Measurements from ENCODE around the gene SLC40A1. TPM values are rescaled to one million over a fixed set of nuclear protein-coding genes. Genes with fewer than 3 reads are reported as not detected.

The SLC40A1 gene
- total and polyA plus RNA-seq, 4 donors: 48.8 to 170 (median 103) TPM

DNA sequence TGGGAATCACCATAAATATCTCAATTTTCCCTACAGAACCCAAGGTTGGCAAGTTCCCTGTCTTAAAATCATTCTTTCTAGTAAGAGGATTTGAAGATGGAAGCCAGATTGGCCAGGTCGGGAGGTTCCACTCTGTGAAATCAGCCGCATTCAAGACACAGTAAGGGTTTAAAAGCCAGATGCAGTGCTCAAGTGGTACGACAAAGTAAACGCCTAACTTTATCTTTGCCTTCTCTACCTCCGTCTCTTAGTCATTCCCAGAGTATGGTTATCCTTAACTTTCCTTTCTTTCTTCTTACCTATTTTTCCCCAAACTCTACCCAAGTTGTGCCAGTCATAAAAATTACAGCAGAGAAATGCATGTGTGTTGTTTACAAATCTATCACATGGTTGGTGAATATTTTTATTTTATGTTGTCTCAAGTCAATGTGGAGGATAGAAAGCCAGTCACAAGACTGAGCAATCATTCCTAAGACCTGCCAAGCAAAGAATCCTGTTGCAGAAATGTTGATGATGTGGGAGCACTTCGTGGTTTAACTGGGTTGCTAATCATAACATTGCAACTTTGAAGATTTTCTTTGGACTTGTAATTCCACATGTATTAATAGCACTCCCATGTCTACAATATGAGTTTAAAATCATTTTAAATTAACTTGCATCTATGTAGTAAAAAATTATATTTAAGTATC lies 62.6 kb downstream of the SLC40A1 start:
- Histone ChIP-seq H3K4me1 (ENCODE audit: control insufficient read depth in 1 of 2, insufficient read depth in 2 of 2, low read length in 2 of 2) (peaks cover 4 to 6% of the 10 kb centered on the region in 2 donors), H3K27me3 (ENCODE audit: control insufficient read depth in 1 of 2, insufficient read depth in 2 of 2, low read length in 1 of 2) (no peaks in the 10 kb centered on the region), H3K27ac (ENCODE audit: low read depth in 1 of 2, low read length in 2 of 2) (no peak overlapping the region), H3K4me3 (ENCODE audit: low read length in 2 of 2) (no peak overlapping the region), H3K36me3 (ENCODE audit: control insufficient read depth in 1 of 2, insufficient read depth in 2 of 2, low read length in 1 of 2) (no peaks in the 10 kb centered on the region), H3K9me3 (ENCODE audit: control insufficient read depth, low read length) (no peaks in the 10 kb centered on the region)
- ATAC-seq (ENCODE audit: low FRiP score) (no peak), DNase-seq (no peak)
- 79 to 81% methylated on average over 6 of the region's 6 CpGs for WGBS, 2 donors
- intact Hi-C loops (cut with DNase I): no loop called here

DNA sequence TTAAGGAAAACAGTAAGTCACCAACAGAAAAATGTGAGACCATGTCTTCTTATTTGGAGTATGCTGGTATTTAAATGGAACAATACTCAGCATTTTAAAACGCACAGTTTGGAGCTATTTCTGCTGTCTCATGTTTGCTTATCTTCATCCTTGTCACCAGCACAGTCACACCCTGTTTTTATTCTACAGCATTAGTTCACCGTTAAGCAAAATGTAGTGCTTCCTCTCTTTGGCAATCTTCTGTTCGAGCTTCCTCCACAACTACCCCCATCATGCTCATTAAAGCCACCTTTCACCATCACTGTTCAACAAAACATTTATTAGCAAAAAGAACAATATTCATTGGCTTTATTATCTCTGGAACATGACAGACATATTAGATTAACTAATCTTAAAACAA lies 64.0 kb downstream of the SLC40A1 start:
- 23 to 30% methylated on average over 3 of the region's 3 CpGs for WGBS, 2 donors
- peaks cover 2% of the 10 kb centered on the region in 2 donors for H3K4me1 ChIP-seq (ENCODE audit: control insufficient read depth in 1 of 2, insufficient read depth in 2 of 2, low read length in 2 of 2)
- H3K36me3 ChIP-seq (ENCODE audit: control insufficient read depth in 1 of 2, insufficient read depth in 2 of 2, low read length in 1 of 2): no peaks in the 10 kb centered on the region
- intact Hi-C loops (cut with DNase I): no loop called here
- H3K27me3 ChIP-seq (ENCODE audit: control insufficient read depth in 1 of 2, insufficient read depth in 2 of 2, low read length in 1 of 2): no peaks in the 10 kb centered on the region
- no peaks in the 10 kb centered on the region for H3K9me3 ChIP-seq (ENCODE audit: control insufficient read depth, low read length)
- no peak overlapping the region for H3K27ac ChIP-seq (ENCODE audit: low read depth in 1 of 2, low read length in 2 of 2)
- DNase-seq: no peak
- H3K4me3 ChIP-seq (ENCODE audit: low read length in 2 of 2): no peak overlapping the region
- no peak for ATAC-seq (ENCODE audit: low FRiP score)

DNA sequence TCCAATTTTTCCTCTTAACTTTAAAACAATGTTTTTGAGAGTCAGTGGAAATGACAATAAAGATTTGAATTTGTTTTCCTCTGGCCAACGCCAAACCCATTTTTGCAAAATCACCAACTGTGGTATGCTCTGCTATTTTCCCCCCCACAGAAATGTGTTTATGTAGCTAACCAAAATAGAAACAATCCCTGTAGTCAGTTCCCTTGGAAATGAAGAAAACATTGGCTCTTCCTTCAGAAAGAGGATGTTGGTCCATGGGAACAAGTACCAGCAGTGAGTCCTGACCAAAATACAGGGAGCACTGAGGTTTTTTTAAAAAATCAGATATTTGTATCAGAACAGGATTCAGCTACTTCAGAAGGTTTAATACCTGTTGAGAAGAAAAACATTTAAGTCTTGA lies 65.3 kb downstream of the SLC40A1 start:
- Histone ChIP-seq H3K9me3 (ENCODE audit: control insufficient read depth, low read length) (no peaks in the 10 kb centered on the region), H3K4me1 (ENCODE audit: control insufficient read depth in 1 of 2, insufficient read depth in 2 of 2, low read length in 2 of 2) (peaks cover 2% of the 10 kb centered on the region in 2 donors), H3K27ac (ENCODE audit: low read depth in 1 of 2, low read length in 2 of 2) (no peak overlapping the region), H3K36me3 (ENCODE audit: control insufficient read depth in 1 of 2, insufficient read depth in 2 of 2, low read length in 1 of 2) (no peaks in the 10 kb centered on the region), H3K27me3 (ENCODE audit: control insufficient read depth in 1 of 2, insufficient read depth in 2 of 2, low read length in 1 of 2) (no peaks in the 10 kb centered on the region), H3K4me3 (ENCODE audit: low read length in 2 of 2) (no peak overlapping the region)
- 1 to 3% methylated on average over 1 of the region's 1 CpG for WGBS, 2 donors
- ATAC-seq (ENCODE audit: low FRiP score) (peak; percentile 75), DNase-seq (no peak)
- intact Hi-C loops (cut with DNase I): no loop called here

GRCh38 chr2:189514104-189514503 lies 66.5 kb downstream of the SLC40A1 start:
- Histone ChIP-seq H3K36me3 (ENCODE audit: control insufficient read depth in 1 of 2, insufficient read depth in 2 of 2, low read length in 1 of 2) (no peaks in the 10 kb centered on the region), H3K27ac (ENCODE audit: low read depth in 1 of 2, low read length in 2 of 2) (no peak overlapping the region), H3K27me3 (ENCODE audit: control insufficient read depth in 1 of 2, insufficient read depth in 2 of 2, low read length in 1 of 2) (no peaks in the 10 kb centered on the region), H3K4me3 (ENCODE audit: low read length in 2 of 2) (no peak overlapping the region), H3K9me3 (ENCODE audit: control insufficient read depth, low read length) (no peaks in the 10 kb centered on the region), H3K4me1 (ENCODE audit: control insufficient read depth in 1 of 2, insufficient read depth in 2 of 2, low read length in 2 of 2) (peaks cover 2% of the 10 kb centered on the region in 2 donors)
- intact Hi-C loops (cut with DNase I): no loop called here
- 92 to 96% methylated on average over 3 of the region's 3 CpGs for WGBS, 2 donors
- DNase-seq: no peak
- peak; percentile 45 for ATAC-seq (ENCODE audit: low FRiP score)

DNA sequence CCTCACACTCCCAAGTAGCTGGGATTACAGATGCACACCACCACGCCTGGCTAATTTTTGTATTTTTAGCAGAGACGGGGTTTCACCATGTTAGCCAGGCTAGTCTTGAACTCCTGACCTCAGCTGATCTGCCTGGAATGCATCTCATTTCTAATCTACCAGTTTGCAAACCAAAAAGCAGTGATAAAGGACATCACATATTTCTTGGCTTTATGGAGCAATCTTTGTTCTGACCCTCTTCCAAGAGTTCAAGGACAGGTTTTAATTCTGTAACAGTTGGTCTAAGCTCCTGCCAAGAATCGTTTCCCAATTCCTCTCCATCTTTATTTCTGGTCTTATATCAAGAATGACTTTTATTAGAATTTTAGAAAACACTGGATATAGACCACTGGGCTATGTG lies 67.7 kb downstream of the SLC40A1 start:
- intact Hi-C loops (cut with DNase I): no loop called here
- Histone ChIP-seq H3K36me3 (ENCODE audit: control insufficient read depth in 1 of 2, insufficient read depth in 2 of 2, low read length in 1 of 2) (no peaks in the 10 kb centered on the region), H3K4me1 (ENCODE audit: control insufficient read depth in 1 of 2, insufficient read depth in 2 of 2, low read length in 2 of 2) (peaks cover 2% of the 10 kb centered on the region in 2 donors), H3K27ac (ENCODE audit: low read depth in 1 of 2, low read length in 2 of 2) (no peak overlapping the region), H3K4me3 (ENCODE audit: low read length in 2 of 2) (no peak overlapping the region), H3K9me3 (ENCODE audit: control insufficient read depth, low read length) (no peaks in the 10 kb centered on the region), H3K27me3 (ENCODE audit: control insufficient read depth in 1 of 2, insufficient read depth in 2 of 2, low read length in 1 of 2) (no peaks in the 10 kb centered on the region)
- ATAC-seq (ENCODE audit: low FRiP score) (no peak), DNase-seq (no peak)
- 52 to 66% methylated on average over 3 of the region's 3 CpGs for WGBS, 2 donors

DNA sequence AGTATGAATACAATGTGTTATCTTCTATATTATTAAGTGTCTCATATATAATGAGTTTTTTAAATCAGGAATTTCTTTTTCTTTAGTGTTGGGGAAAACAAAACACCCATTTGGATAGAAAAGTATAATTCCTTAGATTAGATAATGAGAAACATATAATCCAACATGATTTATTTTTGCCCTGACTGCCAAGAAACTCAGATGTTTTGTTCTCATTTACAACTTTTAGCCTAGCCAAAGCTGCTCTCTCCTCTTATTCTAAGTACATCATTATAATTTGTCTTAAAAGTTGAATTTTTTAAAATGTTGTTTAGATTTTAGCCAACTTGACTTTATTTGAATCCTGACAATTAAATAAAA lies 68.6 kb downstream of the SLC40A1 start:
- ATAC-seq (ENCODE audit: low FRiP score) (no peak), DNase-seq (no peak)
- Histone ChIP-seq H3K4me3 (ENCODE audit: low read length in 2 of 2) (no peak overlapping the region), H3K9me3 (ENCODE audit: control insufficient read depth, low read length) (no peaks in the 10 kb centered on the region), H3K36me3 (ENCODE audit: control insufficient read depth in 1 of 2, insufficient read depth in 2 of 2, low read length in 1 of 2) (no peaks in the 10 kb centered on the region), H3K27ac (ENCODE audit: low read depth in 1 of 2, low read length in 2 of 2) (no peak overlapping the region), H3K27me3 (ENCODE audit: control insufficient read depth in 1 of 2, insufficient read depth in 2 of 2, low read length in 1 of 2) (no peaks in the 10 kb centered on the region), H3K4me1 (ENCODE audit: control insufficient read depth in 1 of 2, insufficient read depth in 2 of 2, low read length in 2 of 2) (peaks cover 2% of the 10 kb centered on the region in 2 donors)
- intact Hi-C loops (cut with DNase I): no loop called here

GRCh38 chr2:189511210-189511959 lies 69.2 kb downstream of the SLC40A1 start:
- 88 to 94% methylated on average over 2 of the region's 2 CpGs for WGBS, 2 donors
- Histone ChIP-seq H3K27me3 (ENCODE audit: control insufficient read depth in 1 of 2, insufficient read depth in 2 of 2, low read length in 1 of 2) (no peaks in the 10 kb centered on the region), H3K4me1 (ENCODE audit: control insufficient read depth in 1 of 2, insufficient read depth in 2 of 2, low read length in 2 of 2) (peaks cover 2% of the 10 kb centered on the region in 2 donors), H3K27ac (ENCODE audit: low read depth in 1 of 2, low read length in 2 of 2) (no peak overlapping the region), H3K9me3 (ENCODE audit: control insufficient read depth, low read length) (no peaks in the 10 kb centered on the region), H3K4me3 (ENCODE audit: low read length in 2 of 2) (no peak overlapping the region), H3K36me3 (ENCODE audit: control insufficient read depth in 1 of 2, insufficient read depth in 2 of 2, low read length in 1 of 2) (no peaks in the 10 kb centered on the region)
- no peak for DNase-seq
- intact Hi-C loops (cut with DNase I): no loop called here
- no peak for ATAC-seq (ENCODE audit: low FRiP score)
